NCI-H187 (cell line): ENCODE data around the gene RPTOR.
A peak's percentile ranks its signal among the peaks of the same experiment; 100 is the strongest.
"Not testable (repeated sequence)": the region's sequence is repeated elsewhere in the genome, so short reads cannot be mapped to it uniquely, and the experiment has no call there.

Source experiments
- DNase-seq, 2 experiments: peaks; one replicate each; lab custom pipeline; 2025; lab: John Stamatoyannopoulos, UW

RPTOR gene

DNA sequence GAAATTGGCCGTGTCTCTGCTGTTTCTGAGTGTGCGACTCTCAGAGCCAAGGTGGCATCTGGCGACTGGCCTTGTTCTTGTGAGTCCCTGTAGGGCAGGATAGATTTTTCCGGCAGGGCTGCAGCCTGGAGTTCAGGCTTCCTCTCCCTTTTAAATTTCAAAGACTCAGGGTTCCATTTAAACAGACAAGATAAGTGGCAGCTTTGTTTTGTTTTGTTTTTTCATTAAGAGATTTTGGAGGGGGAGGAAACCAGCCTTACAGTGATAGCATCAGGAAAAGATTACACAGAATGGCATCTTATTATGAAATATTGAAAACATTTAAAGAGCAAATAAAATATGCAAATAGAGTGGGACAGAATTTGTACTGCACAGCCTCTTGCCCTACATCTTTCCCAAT lies 151.3 kb downstream of the RPTOR start:
- no peak for DNase-seq

DNA sequence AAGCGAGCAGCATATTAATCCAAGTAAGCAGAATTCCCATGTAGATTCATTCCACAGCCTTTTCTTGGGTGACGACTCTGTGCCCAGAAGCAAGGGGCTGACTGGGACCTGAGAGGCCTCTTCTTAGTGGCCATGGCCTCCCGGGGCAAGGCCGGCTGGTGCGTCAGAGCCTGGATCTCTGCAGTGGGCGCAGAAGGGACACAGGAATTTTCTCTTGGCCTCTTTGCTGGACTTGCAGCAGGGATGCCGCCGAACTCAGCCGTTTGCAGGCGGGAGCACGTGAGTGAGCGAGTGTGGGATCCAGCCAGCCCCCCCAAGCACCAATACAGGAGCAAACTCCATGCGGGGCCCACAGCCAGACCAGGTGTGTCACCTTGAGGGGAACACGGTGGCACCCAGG lies 151.8 kb downstream of the RPTOR start:
- DNase-seq, result no peak

DNA sequence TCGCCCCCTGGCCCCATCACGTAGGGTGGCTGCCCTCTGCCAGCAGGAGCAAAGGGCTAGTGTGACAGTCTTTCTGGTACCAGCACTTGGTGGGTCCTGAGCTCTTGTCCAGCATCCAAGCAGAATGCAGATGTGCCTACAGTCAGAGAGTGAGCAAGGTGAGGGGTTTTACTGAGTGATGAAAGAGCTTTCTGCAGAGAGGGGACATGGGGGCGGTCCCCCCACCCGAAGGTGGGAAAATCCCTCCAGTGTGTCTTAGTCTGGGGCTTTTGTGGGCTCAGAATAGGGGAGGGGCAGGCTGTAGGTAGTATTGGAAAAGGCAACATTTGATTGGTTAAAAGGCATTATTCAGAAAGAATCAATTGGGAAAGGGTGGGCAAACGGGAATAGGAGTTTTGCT lies 152.3 kb downstream of the RPTOR start:
- no peak for DNase-seq

DNA sequence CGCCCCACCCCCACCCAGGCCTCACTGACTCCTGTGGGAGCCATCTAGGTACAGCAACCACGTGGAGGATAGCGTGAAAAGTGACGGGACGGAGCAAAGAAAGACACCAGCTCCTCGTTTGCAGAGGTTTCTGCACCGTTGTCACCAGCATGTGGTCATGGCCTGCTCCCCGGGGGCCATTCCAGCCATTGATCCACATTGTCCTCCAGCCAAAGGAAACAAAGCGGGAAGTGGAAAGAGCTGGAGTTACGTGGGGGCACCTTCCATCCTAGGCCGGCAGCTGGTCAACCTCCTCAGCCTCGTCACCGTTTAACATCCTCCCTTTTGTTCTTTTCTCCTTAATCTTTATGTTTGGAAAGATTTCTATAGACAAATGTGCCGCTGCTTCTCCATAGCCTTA lies 153.7 kb downstream of the RPTOR start:
- DNase-seq, result no peak

DNA sequence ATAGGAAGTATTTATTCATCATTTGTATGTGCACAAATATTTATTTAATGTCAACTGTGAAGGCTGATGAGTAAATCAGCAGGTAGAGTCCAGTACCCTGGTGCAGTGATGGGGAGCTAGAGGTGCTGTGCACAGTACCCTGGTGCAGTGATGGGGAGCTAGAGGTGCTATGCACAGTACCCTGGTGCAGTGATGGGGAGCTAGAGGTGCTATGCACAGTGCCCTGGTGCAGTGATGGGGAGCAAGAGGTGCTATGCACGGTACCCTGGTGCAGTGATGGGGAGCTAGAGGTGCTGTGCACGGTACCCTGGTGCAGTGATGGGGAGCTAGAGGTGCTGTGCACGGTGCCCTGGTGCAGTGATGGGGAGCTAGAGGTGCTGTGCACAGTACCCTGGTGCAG lies 154.6 kb downstream of the RPTOR start:
- not testable (repeated sequence) for DNase-seq

DNA sequence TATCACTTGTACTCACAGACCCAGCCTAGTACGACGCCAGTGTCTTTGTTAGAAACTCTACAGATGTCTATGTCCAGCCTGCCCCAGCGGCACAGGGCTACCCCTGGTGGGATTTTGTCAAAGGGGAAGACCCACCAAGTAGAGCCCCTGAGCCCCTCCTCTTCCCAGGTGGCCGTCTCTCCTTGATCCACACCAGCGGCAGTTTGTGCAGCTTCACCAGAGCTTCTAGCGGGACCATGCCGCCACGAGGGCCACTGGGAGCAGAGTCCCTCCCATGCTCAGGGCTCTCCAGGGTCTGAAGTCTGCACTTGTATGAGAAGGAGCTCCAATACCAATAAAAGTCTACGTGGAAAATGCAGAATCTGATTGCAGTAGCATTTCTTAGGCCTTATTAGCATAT lies 157.1 kb downstream of the RPTOR start:
- DNase-seq, result no peak

DNA sequence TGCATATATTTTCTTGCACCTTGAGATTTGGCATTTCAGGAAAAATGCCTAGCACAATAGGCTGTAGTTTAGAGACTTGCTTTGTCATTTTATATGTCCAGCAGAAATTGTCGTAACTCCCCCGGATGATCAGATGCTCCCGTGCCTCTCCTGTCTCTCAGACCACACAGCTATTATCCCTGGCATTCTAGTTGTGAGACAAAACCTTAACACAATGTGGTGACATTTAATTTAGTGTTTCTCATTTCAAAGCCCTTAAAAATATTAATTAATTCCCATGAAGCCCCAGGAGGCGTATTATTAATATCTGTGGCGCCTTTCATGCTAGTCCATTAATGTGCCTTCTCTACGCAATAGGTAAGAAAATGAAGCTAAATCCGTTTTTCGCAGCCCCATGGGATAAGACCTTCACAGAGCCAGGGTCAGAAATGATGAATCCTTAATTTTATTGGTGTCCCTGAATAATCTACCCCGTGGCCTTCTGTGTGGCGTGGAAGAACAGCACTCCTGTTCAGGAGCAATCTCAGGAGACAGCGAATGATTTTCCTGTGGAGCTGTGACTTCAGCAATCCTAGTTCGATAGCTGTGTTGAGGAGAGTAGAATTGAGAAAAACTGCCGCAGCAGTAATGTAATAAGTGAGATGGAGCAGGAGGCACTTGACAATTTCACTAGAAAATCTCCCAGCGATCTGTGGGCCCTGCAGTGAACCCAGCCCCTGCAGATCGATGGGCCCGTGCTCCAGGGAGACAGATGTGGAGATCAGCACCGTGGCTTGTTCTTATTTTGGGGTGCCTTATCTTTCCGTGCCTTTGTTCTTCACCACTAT lies 157.9 kb downstream of the RPTOR start:
- DNase-seq, result no peak

DNA sequence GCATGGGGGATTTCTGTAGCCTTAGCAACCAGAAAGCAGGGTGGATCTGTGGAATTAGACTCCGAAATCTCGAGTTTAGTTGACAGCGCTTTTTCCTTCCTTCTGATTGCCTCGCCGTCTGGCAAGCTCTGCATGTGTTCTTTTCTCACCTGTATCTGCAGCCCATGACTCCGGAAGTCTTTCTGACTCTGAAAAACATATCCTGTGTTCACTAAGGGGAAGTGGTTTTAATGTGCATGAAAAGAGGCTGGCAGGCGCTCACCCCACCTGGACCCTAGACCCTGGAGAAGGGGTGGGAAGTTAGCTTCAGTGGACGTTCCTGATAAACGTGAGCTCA lies 158.5 kb downstream of the RPTOR start:
- no peak for DNase-seq

DNA sequence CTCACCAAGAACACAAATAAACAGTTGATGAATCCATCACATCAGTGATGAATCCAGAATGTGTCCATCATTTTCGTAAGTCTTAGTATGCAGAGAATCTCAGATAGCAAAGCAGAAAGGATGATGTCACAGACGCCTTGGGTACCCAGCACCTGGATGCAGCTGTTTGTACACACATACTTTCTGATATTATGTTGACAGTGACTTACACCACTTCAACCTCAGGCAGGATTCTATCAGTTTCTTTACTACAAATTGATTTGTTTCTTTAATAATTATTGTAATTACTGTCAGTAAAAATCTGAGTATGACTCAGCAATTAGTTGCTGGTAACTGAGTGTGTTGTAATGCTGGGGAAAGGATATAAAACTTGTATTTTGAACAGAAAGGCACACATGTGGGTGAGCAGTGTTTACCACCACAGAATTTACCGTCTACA lies 159.8 kb downstream of the RPTOR start:
- no peak for DNase-seq

DNA sequence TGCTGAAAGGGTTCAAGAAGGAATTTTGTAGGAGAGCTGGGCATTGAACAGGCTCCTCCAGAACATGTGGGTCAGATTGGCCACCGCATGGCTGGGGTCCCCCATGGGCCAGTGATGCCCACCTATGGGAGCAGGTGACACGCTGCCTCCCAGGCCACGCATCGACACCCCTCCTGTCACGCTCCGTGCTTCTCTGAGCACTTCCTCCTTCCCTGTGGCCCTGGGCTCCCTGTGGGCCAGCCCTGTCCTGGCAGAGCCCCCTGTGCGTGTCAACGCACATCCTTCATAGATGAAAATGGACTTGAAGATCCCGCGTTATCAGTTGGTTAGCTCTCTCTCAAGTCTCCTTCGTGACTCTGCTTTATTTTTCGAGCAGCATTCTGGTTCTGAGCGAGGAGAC lies 160.3 kb downstream of the RPTOR start:
- DNase-seq, result no peak

DNA sequence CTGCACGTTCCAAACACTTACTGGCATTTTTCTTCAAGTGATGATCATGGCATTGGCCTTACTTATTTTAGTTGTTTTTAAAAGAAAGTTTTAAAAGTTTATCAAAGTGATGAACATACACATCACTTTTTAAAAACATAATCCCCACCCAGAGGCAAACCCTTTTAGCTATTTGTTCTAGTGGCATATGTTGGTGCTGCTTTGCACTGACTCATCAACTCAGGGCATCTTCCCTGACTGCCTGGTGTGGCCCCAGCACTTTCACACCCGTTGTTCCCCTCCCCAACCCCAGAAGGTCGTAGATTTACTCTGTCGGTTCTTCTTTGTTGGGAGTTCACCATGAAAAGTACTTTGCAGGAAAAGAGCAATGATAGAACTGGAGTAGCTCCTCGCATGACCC lies 161.3 kb downstream of the RPTOR start:
- no peak for DNase-seq

DNA sequence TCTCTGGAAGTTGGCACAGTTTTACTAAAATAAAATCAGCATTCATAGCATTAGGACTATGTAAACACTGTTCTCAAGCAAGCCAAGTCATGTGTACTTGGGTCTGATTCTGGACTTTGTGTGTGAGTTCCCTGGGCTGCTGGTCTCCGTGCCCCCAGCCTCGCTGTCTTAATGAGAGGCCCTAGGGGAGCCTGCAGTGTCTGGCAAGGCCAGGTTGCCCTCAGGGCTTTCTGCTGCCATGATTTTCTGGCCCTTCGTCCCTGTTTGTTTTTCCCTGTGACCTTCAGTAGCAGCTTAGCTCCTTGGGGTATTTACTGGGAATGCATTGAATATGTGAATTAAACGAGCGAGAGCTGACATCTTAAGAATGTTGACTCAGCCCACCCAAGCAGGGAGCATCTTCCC lies 161.8 kb downstream of the RPTOR start:
- no peak for DNase-seq

DNA sequence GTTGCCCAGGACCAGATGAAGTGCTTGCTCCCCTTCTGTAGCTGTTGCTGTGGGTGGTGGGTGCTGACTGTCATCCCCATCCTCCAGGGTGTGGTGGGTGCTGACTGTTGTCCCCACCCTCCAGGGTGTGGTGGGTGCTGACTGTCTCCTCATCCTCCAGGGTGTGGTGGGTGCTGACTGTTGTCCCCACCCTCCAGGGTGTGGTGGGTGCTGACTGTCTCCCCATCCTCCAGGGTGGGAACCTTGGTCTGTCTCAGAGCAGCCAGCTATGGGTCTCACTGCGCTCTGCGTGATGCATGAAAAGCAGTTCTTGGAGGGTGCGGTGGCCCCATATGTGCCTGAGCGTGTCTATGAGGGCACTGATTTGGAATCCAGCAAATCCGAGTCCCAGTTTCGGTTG lies 163.8 kb downstream of the RPTOR start:
- DNase-seq, result no peak

DNA sequence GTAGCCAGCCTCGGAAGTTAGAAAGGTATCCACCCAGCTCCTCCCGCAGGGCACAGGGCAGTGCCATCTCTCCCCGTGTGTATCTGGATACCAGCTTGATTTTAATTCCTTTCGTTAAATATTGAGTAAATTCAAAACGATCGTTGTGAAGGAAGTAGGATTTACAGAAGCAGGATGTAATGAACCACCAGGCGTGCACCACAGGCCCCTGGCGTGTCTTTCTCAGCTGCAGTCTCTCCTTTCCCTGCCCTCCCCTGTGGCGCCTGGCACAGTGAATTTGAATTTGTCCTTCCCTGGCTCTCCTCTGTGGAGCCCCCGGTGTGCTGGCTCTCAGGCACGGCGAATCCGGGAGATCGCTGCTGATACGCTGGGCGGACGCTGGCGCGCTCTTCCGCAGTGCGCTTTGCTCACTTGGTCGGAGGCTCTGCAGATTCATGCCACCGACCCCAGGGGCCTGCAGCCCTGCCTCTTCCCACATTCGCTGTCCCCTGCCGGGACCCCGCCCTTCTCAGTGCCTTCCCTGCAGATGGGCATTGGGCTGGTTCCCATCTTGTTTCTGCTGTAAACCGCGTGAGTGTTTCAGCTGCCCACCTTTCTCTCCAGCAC lies 164.6 kb downstream of the RPTOR start:
- no peak for DNase-seq

DNA sequence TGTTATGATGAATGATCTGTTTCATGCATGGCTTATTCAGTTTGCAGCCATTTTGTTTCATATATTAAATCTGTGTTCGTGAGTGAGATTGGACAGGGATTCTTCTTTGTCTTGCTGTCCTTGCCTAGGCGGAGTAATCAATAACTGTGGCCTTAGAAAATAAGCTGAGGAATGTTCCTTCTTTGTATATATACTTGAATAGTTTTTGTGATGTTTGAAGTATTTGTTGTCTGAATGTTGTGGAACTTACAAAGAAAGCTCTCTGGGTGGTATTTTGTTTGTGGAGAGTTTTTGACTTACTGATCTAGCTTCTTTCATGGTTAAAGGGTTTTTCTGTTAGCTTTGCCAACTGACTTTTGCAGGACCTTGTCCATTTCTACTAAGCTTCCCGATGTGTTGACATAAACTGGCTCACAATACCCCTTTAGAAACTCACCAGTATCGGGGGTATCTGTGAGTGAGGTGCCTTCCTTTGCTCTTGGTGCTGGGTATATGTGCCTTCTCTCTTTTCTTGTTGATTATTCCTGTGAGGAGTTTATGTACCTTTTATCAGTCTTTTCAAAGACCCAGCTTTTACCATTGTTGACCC lies 166.2 kb downstream of the RPTOR start:
- DNase-seq, result no peak

DNA sequence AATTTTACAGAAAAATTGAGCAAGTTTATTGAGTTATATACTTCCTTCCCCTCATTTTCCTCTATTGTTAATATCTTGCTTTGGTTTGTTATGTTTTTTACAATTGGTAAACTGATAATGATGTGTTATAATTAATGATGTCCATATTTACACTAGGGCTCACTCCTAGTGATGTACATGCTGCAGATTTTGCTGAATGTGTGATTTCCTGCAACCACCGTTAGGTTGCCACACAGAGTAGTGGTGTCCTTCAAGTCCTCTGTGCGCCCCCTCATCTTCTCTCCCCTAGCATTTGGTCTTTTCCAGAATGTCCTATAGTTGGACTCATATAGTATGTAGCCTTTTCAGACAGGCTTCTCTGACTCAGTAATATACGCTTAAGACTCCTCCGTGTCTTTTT lies 167.5 kb downstream of the RPTOR start:
- no peak for DNase-seq

DNA sequence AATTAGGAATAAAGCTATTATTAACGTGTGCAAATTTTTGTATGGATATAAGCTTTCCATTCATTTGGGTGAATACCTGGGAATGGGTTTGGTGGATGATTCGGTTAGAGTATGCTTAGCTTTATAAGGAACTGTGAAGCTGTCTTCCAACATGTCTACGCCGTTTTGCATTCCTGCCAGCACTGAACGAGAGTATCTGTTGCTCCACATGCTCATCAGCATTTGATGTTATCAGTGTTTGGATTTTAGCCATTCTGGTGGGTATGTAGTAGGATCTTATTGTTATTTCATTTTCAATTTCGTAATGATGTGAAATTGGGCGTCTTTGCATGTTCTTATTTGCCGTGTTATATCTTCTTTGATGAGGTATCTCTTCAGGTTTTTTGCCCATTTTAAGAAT lies 168.0 kb downstream of the RPTOR start:
- no peak for DNase-seq

DNA sequence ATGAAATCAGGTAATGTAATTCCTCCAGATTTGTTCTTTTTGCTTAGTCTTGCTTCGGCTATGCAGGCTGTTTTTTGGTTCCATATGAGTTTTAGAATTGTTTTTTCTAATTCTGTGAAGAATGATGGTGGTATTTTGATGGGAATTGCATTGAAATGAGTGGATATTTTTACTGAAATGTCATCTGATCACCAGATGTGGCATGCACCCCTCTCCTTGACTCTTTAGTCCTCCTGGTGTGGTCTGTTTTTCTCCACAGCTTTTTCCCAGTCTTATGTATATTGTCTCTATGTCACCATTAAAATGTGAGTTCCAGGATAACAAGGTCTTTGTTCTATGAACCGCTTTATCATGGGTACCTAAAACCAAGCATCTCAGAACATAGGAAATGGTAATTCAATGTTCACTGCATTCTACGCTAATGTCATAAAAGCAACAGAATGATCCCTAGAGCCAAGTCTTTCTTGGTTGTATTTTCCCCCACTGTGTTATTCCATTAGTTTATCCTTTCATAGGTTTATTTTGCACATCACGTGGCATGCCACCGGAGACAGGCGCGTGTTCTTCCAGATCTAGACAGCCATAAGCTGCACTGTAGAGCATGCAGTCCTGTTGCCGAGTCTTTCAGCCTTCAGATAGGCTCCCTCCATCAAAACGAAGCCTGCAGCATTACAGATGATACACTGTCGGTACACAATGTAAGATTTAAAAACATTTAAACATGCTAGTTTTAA lies 172.5 kb downstream of the RPTOR start:
- DNase-seq, result no peak

DNA sequence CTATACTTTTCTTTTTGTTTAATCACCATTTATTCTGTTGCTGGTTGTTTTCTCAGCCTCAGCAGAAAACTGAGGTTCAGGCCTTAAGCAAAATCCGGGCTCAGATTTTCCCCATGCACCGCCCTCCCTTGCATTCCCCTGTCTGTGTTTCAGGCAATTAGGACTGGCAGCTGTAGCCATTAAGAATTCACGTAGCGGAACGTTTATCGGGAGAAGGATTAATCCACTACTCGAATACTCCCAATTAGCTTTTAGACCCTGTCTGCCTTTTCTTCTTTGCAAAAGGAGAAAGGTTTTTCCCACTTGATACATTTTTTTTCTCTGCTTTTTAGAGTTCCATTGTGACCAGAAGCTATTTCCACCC lies 173.1 kb downstream of the RPTOR start:
- peak; percentile 45 to 84 for DNase-seq

DNA sequence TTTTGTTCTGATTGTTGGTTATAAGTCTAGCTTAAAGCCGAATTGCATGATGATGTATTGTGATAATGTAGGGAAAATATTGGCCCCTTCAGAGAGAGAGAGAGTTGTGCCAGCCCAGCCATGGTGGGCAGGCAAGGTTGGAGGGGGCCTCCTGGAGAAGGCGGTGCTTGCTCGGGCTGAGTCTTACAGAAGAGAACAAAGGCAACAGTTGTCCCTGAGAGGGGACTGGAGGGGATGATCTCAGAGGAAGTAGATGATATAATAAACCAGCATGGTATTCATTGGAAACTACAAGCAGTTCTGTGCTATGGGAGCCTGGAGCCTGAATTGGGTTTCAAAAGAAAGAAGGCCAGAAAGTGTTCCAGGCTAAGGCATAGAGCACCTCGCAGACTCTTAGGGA lies 173.8 kb downstream of the RPTOR start:
- DNase-seq, result peak in 1 of 2 experiments; percentile 25

DNA sequence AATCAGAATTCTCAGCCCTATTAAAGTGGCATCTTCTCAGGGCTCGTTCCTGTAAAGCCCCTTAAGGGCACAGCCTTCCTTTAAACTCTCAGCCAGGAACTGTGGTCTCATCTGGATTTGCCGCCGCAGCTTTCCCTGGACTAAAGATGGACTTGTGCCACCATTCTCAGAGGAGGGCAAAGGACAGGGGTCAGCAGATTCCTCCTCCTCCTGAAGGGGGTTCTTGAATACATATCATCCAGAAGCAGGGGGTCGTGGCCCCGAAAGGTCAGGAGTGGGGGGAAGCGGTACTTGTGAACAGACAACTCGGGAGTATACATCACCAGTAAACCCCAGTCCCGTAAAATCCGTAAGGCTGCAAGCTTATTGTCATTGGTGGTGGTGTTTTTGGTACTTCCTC lies 174.8 kb downstream of the RPTOR start:
- no peak for DNase-seq

DNA sequence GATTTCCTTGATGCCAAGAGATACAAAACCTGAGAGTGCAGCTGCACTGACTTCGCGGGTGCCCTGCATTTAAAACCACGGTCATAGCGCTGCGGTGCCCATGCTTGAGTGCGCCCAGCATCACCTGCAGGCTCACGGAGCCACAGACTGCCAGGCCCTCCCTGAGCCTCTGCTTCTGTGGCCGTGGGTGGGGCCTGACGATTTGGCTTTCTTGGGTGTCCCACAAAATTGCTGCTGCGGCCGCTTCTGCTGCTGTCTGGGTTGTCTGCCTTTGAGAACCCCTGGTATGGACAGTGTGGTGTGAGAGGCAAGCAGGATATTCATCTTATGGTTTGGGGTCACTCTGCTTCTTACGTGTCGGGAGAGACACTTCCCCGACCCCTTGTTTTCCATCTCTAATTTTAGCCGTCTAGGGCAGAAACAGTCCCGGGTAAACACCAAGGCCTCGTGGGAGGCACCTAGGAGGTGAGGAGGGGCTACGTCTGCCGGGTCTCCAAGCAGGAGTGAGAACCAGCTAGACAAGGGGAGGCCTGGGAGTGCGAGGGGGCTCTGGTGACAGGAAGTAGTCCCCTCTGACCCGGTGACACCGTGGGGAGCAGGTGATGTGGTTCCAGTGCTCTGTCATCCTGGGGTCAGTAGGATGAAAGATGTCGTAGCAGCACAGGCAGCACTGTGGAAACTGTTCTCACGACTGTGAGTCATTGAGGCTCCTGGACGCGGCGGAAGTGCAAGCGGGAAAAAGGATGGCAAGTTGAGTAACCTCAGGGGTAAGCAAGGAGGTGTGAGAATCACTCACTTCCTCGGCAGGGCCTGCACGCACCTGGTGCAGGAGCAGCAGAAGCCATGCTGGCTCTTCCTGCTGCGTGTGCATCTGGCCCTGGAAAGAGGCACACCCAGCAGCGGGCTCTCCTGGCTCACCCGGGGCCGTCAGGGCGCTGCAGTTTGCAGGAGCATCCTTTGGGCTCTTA lies 176.3 kb downstream of the RPTOR start:
- DNase-seq, result no peak
